Stimulated activated CD4-positive, alpha-beta T cell treated with anti-CD3 and anti-CD28 coated beads, Interleukin-4, amount 100 ng/mL, for 48 hours (primary cell): ENCODE results near the gene BPIFB2.

ENCODE experiments used
- DNase-seq, 2 donors: peaks; one replicate each; pipeline ENCODE4 v3.0.0-alpha.2; 2020; ENCODE audit warnings: low read depth in 2 of 2

Gene BPIFB2

DNA sequence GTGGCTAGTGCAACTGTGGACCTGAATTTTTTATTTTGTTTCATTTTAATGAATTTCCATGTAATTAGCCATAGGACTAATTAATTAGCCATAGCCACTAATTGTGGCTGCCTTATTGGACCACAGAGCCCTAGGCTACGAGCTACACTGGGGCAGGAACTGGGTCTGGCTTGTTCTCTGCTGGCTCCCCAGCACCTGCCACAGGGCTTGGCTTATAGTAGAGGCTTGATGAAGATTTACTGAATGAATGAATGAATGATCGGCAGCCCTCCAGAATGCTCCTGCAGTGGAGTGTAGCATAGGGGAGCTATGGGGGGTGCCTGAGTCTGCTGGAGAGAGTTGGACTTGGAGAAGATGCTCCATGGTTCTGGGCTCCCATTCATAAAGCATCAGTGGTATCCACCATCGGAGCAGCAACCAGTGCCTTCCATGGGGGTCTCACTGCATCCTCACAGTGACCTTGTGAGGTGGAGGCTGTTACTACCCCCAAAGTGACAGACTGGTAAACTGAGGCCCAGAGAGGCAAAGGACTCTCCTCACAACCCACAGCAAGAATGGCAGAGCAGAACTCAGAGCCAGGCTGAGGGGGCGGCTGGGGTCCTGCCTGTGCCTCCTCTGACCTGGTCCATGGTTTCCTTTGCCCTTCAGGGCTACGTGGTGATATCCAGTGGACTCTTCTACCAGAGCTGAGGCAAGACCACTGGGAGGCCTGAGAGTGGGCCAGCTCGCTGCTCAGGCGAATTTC lies 15.4 kb downstream of the BPIFB2 start:
- DNase-seq, result no peak

DNA sequence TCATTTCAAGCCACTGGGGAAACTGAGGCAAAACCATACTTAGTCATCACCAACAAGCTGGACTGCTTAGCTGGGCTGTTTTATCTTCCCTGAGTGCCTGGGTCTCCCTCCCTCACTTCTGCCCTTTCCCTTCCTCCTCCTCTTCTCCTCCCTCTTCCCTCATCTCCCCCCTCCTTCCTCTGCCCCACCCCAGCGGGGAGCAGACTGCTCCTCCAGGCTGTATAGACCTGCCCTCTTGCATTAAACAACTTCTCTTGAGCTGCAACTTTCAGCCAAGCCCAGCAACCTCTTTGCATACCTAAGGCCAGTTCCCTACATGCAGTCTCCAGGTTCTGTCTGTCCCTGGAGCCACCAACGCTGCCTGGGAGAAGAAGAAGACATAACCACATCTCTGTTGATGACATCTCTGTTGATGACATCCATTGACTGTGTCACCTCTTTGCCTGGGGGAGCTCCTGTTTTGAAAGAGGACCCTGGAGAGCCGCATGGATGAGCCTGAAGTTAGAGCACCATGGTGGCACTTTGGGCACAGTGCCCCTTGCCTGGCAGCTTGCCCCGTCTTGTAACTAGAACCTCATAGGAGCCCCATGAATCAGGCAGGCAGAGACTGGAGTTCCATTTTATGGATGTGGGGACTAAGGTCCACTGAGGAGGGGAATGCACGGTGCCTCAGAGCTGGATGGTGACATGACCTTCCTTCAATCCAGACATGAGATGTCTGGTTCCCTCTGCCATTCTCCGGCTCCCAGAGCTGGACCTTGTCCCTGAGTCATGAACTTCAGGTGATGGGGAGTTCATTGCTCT lies 16.1 kb downstream of the BPIFB2 start:
- no peak for DNase-seq

DNA sequence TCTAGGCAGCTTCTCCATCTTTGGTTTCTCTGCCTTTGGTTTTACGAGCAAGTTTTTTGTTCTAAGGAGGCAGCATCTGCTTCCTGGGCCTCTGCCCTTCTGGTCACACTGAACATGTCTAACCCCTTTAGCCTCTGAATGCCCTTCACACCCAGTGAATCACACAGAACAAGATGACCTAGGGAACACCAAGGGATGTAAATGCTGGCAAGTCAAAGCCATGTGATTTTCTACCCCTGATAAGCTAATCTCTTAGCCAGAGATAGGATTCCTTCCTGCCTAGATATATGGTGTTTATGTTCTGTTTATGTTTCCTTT lies 16.7 kb downstream of the BPIFB2 start:
- no peak for DNase-seq

DNA sequence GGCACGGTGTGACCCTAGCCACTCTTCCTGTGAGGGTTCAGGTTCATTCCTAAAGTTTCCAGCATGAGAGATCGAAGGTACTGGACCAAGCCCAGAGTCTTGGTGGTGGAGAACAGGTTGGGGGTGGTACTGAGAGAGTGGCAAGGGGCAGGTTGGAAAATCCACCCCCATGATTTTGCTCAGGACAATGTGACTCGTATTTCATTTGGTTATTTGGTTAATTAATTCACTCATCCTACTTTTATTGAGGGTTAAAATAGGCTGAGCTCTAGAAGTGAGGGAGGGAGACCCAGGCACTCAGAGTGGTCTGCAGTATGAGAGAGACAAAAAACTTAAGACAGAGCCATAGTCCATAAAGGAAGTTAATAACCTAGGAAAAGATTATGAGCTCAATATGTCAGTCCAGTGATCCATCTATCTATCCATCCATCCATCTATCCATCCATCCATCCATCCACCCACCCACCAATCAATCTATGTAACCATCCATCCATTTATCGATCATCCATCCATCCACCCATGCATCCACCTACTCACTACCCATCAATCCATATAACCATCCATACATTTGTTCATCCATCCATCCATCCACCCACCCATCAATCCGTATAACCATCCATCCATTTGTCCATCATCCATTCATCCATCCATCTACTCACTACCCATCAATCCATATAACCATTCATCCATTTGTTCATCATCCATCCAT lies 17.3 kb downstream of the BPIFB2 start:
- no peak for DNase-seq

DNA sequence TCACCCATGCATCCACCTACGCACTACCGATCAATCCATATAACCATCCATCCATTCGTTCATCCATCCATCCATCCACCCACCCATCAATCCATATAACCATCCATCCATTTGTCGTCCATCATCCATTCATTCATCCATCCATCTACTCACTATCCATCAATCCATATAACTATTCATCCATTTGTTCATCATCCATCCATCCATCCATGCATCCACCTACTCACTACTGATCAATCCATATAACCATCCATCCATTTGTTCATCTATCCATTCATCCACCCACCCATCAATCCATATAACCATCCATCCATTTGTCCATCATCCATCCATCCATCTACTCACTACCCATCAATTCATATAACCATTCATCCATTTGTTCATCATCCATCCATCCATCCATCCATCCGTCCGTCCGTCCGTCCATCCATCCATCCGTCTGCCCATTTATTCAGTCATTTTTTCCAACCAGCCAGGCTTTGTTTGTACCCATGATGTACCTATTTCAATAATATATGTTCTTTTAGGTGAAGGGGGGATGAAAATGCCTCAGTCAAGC lies 17.9 kb downstream of the BPIFB2 start:
- no peak for DNase-seq

DNA sequence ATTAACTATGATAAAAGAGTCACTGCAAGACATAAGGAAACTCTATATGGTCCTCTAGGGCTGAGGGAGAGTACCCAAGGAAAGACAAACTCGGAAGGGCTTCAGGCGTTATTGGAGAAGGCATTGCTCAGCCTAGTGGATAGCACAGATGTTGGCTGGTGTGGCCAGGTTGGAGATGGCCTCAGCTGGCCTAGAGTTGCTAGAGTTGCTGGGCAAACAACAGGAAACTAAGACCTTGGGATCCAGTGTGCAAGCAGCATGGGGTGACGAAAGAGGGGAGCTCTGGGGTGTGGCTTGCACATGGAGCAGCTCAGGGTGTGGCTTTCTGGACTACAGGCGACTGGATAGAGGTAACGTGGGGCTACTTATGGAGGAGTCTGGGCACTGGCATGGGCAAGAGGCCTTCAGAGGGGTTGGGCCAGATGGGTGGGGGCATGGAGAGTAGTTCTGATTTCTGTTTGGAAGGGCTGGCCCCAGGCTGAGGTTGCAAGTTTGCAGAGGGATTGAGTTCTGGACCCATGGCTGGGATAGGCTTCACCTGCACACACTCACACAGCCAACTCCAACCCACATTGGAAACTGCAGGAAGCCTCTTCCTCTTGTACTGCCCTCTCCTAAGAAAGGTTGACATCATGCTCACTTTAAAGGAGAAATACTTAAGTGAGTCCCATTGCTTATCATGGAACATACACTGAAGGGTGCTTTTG lies 18.7 kb downstream of the BPIFB2 start:
- DNase-seq, result no peak

DNA sequence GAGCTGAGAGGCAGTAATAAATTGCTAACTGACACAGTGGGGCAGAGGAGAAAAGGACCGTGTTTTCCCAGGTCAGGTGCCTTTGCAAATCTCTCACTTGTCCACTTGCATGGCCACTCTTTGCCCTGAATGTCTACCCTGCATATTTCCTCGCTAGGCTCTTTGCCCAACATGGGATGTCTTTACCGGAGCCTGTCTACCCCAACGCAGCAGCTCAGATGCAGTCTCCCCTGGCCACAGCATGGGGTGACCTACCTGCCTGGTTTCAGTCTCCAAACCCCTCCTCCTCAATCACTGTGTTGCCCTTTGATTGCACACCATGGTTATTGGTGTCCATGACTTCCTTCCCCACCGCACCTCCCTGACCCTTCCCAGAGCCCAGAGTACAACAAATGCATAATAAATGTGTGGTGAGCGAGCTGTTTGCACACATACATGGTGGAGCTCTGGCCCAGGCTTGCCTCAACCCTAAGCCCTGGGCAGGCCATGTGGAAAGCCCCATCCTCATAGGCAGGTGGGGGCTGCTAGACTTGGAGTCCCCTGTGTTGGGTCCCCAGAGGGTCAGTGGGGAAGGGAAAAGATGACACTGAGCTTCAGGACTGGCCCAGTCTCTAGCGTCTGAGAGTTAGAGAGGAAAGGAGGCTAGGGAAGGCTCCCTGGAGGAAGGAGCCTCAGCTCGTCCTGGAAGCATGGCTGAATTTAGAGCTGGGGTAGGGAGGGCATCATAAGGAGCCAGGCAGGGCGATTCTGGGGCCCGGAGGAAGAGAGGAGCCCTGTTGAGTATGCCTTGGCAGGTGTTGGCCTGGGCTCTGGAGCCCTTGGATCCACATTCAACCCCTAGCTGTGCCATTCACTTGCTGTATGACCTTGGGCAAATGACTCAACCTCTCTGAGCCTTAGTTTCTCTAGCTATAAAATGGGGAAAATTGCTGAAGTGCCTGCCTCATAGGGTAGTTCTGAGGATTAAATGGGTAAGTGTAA lies 19.6 kb downstream of the BPIFB2 start:
- DNase-seq, result no peak

DNA sequence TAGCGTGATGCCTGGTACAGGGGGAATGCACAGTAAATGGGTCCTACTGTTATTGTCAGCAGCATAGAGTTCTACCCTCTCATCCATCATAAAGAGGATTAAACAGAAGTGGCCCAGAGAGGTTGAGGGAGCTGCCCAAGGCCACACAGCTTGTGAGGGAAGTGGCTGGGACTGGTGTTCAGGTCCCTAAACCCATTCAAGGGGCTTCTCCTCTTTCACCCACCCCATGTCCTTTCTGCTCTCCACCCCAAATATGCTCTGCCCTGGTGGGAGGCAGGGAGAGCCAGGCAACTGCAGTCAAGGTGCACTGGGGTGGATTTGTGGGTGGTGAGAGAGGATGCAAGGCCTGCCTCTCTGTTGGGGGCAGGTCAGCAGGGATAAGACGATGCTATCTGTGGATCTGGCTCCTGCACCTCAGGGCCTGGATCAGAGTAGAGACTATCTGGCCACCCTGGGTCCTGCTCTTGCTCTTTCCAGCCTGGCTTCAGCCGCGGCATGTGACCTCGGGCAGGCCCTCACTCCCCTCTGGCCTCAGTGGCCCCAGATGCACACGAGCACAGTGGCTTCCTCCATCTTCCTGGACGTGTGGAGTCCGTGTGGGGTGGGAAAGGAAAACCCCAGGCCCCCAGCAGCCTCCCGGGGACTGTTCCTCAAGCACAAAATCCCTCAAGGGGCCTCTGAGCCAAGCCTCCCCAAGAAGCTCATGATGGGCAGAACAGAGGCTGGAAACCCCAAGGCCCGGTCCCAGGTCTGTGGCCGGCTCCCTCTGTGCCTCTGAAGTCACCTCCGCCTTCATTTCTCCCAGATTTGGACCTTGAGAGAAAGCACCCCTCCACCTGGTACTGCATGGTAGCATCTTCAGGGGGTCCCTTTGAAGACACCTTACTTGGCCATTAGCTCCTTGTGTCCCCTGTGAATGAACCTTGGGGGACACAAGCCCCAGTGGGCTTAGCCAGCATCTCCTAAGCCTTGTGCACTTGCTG lies 20.6 kb downstream of the BPIFB2 start:
- DNase-seq, result no peak

DNA sequence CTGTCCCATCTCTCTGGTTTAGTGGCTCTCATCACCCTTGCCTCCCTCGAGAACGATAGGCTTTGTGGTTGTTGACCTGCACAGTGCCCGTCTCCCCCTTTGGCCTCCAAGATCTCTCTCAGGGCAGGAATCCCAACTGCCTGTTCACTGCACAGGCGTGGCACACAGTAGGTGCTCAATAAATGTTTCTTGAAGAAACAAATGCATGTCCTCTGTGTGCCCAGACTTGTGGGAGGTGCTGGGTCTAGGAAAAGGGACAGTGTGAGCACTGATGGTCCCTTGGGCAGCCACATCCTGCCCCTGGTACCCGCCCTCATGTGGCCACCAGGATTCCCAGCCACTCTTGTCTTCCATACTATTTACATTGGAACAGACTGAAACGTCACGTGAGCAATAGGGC lies 21.4 kb downstream of the BPIFB2 start:
- no peak for DNase-seq

DNA sequence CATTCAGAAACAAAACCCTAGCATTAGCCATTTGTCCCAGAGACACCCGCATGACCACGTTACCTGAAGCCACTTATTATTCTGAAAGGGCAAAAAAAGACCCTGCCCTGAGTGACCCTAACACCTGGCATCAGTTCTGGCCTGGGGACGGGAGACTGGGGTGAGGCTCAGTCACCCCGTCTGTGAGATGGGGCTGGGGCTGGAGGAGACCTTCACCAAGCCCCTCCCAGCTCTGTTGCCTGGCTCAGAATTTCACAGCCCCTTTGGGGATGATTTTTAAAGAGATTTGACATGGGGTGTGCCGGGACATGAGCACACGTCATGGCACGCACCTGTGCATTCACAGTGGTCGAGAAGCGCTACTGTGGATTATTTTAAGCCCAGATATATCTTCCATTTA lies 22.6 kb downstream of the BPIFB2 start:
- no peak for DNase-seq

DNA sequence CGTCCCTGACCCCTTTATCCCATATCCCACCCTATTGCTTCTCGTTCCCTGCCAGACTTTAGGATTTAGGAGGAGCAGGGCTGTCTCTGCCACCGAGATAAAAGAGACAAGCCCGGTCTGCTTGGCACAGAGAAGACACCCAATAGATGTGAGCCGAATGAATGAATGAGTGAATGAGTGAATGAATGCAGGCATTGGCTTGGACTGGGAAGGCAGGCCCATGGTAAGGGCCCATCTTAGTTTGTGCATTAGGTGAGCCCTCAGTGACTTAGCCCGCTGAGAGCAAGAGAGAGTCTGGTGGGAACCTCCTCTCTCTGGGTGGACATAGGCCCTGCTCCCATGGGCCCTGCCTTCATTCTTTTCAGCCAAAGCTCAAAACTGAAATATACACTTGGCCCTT lies 23.1 kb downstream of the BPIFB2 start:
- DNase-seq, result no peak

DNA sequence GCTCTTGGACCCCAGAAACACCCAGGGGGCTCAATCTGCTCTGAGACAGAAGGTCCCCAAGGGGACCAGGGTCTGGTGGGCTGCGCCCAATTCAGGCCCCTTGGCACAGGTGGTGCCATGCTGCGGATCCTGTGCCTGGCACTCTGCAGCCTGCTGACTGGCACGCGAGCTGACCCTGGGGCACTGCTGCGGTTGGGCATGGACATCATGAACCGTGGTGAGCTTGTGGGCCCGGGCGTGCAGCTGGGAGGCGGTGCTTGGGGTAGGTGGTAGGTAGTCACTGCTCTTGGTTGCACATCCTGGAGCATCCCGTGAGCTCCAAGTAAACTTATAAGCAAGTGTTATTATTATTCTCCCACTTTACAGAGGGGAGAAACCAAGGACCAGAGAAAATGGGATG lies 24.0 kb downstream of the BPIFB2 start, which contains the start of gene BPIFB6:
BPIFB6 (plus strand) TSS at position 118 of the 400 bp plus-strand sequence; CDS start at position 118, 0 bp downstream.
- no peak for DNase-seq

DNA sequence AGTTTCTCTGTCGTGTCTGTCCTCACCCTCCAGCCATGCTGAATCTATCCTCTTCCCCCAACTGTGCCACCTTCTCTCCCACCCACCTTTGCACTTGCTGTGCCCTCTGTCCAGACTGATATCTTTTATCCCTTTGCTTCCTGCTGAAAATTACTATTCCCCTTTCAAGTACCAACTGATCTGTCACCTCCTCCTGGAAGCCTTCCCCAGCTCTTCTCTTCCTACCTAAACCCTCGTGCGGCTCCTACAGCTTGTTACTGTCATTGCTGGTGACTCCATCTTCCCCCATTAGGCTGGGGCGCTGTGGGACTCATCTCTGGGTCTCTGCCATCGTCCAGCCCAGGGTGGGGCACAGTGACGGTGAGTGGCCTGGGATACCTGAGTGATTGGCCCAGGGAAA lies 25.1 kb downstream of the BPIFB2 start:
- no peak for DNase-seq

DNA sequence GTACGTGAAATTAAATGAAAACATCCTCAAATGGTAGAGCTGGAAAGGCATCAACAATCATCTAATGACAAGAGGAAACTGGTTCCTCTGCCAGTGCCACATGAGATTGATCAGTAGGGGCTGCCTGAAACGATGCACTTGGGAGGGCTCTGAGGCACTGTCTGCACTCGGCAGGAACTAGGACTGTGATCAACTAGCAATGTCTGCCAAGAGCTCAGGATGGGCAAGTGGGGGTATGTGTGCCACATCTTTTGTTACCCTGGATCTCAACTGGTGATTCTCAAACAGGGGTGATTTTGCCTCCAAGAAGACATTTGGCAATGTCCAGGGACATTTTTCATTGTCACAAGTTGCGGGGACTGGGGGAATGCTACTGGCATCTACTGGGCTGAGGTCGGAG lies 25.9 kb downstream of the BPIFB2 start:
- DNase-seq, result no peak

DNA sequence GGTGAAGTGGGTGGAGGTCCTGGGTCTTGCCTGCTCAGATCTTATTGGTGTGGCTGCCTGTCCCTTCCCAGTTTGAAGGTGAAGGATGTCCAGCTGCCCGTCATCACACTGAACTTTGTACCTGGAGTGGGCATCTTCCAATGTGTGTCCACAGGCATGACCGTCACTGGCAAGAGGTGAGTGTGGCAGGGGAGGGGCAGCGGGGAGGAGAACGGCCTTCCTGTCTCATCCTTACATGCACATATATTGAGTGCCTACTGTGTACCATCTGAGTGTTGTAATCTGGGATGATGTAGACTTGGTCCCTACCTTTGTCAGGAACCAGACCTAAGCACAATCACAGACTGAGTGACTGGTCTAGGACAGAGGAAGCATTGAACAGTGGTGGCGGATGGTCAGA lies 26.6 kb downstream of the BPIFB2 start:
- DNase-seq, result no peak

DNA sequence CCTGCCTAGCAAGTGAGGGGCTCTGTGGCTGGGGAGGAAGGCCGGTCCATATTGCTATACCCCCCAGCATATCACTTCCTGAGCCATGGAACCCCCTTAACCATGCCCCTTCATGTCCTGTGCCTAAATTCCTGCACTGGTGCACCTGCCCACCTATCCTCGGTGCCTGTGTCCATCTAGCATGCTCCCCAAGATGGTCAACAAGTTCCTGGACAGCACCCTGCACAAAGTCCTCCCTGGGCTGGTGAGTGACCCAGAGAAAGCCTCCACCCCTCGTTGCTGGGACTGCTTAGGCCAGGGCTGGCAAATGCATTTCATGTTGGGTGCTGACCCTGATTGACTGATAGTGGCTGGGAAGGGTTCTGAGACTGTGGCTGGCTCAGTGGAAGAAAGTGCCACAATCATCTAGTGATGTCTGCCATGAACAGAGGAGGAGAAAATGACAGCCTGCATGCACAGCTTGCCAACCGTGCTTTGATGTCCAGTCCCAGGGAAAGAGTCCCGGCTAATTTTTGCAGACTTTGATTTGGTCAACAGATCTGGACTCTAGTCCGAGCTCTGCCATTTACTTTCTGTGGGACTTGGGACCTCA lies 27.5 kb downstream of the BPIFB2 start:
- no peak for DNase-seq

DNA sequence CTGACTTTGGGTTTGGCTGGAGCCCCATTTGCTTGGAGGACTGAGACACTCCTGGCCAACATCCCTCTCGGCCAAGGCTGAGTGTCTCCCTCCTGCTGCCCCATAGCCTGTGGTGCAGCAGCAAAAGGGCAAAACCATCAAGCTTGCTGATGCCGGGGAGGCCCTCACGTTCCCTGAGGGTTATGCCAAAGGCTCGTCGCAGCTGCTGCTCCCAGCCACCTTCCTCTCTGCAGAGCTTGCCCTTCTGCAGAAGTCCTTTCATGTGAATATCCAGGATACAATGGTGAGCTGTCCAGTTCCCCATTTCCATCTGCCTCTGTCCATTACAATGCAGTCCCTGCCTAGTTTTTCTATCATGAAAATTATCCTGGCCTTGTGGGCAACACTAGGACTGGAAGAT lies 30.0 kb downstream of the BPIFB2 start:
- no peak for DNase-seq

DNA sequence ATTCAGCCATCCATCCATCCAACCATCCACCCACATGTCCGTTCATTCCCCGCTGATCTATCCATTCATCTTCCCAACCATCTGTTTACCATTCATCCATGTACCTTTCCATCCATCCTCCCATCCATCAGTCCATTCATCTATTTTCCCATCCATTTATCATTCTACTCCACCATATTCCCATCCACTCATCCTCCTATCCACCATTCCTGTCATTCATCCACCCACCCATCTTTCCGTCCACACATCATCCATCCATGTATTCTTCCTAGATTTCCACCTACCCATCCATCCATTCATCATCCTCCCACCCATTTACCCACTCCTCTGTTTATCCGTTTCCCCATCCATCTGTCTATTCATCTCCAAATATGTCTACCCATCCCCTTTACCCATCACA lies 30.7 kb downstream of the BPIFB2 start:
- DNase-seq, result no peak

DNA sequence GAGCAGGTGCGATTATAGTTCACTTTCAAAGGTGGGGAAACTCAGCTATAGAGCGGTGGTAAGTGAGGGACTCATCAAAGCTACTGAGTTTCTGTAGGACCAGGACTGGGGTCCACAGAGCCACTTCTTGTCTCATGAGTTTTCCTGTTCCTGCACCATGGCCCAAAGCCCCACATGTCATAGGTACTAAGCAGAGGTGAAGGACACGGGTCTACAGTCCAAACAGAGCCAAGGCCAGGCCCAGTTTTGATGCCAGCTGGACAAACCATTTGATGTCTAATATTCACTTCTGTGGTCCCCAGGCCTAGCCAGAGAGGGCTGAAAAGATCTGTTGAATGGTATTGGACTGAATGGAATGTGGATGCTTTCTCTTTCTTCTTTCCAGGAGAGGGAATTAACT lies 34.9 kb downstream of the BPIFB2 start:
- no peak for DNase-seq
